HG03520 (cell line): ENCODE measurements around the gene TRIP13.
A peak's percentile ranks its signal among the peaks of the same experiment; 100 is the strongest.

Source experiments
- ATAC-seq: cut with Tn5 transposase; IDR thresholded peaks from one replicate; pipeline ENCODE4 v1.9.1; 2021; ENCODE audit warnings: mild to moderate bottlenecking, moderate library complexity; ENCODE audit not compliant: unreplicated experiment

Gene TRIP13

DNA sequence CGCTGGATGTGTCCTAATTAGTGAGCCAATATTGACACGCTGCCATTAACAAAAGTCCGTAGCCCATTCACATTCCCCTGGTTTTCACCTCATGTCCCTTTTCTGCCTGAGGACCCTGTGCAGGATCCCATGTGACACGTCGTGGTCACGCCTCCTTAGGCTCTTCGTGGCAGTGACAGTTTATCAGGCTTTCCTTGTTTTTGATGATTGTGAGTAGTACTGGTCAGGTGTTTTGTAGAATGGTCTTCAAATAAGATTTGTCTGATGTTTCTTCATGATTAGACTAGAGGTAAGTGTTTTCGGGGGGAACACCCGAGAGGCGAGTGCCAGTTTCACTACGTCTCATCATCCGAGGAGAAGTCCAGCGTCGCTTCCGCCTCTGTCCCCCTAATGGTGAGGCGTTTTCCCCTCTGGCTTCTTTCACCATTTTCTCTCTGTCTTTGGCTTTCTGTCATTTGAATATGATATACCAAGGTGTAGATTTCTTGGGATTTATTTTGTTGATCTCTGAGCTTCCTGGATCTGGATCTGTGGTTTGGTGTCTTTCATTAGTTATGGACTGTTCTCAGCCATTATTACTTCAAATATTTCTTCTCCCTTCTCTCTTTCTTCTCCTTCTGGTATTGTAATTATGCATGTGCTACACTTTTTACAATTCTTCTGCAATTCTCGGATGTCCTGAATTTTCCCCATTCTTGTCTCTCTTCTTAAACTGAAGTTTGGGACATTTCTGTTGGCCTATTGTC lies 57.3 kb downstream of the TRIP13 start:
- ATAC-seq: no peak

DNA sequence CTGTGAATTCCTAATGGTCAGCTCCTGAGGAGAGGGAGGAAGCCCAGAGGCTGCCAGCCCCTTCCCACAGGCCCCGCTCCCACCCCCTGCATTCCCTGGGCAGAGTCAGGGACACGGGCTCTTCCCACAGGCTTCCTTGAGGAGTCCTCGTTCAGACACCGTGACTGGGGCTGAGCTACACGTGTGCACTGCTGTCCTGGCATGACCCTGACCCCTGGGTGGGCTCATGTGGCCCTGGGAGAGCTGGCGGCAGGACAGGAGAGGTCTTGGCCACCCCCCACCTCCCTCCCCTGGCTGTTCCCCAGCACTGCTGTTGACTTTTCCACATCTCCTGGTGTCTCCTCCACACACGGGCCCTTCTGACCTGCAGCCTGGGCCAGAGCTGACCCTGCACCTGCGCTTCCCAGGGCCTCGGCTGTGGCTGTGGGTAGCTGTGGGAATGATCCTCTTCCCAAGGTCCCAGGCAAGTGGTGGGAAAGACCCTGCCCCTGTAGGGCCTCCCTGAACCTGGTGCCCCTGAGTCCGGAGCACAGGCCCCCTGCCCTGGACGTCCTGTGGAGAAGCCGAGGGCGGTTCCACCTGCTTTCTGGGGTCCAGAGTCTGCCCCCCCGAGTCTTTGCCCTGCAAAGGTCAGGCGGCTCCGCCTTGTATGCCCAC lies 59.4 kb downstream of the TRIP13 start:
- ATAC-seq: no peak

DNA sequence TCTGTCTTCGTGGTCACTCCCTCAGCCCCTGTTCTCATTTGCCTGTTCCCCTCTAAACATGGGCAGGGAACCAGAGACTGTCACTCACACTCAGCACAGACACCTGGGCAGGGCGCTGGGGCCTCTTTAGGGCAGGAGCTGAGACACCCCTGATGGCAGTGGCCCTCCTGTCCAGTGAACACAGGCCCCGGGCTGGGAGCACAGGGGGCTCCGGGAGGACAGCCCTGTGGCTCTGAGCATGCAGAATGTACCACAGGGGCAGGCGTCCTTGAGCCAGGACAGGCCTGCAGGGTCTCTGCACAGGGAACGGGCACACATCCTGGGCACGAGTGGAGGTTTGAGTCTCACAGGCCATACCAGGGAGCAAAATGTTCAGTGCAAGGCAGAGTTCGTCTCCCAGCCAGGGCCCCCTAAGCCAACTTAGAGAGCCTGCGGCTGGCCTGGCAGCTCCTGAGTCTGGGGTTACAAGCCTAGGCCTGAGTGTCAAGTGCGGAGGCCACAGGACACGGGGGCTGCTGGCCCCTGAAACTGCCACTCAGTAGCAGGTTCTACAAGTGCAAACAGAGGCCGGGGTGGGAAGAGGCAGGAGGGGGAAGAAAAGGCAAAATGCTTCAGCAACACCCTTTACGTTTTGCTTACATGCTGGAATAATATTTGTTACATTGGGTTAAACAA lies 60.0 kb downstream of the TRIP13 start:
- no peak for ATAC-seq

DNA sequence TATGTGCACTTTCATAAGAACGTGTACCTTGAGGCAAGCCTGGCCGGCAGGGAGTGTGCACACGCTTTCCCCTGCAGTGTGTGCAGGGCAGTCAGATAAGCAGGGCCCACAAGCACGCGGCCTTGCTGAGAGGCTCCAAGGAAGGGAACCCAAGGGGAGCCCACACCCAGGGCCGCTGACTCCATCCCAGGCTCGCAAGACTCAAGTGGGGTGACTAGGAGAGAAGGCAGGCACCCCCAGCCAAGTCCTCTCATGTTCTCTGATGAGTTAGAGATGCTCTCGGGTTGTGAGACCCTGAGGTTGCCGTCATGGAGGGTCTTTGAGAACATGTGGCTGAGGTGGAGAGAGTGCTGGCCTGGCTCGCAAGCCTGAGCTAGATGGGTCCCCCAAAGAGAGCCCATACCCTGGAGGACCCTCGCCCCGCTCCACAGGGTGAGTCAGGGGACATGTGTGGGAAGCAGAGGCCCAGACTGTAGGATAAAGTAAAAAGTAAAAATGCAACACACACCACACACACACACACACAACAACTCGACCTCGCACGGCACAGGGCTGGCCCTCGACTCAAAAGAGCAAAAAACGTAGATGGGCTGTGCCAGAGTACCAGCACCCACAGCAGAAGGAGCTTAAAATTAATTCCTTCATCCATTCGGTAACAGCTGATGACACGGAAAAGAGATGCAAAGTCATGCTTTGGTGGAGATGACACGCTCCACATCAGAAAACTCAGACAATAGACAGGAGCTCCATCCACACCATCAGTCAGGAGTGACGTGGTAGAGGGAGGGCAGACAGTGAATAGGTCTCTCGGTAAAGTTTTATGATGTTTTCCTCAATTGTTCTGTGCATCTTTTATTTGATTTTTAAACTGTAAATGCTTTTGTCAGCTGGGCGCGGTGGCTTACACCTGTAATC lies 61.1 kb downstream of the TRIP13 start:
- ATAC-seq: no peak

DNA sequence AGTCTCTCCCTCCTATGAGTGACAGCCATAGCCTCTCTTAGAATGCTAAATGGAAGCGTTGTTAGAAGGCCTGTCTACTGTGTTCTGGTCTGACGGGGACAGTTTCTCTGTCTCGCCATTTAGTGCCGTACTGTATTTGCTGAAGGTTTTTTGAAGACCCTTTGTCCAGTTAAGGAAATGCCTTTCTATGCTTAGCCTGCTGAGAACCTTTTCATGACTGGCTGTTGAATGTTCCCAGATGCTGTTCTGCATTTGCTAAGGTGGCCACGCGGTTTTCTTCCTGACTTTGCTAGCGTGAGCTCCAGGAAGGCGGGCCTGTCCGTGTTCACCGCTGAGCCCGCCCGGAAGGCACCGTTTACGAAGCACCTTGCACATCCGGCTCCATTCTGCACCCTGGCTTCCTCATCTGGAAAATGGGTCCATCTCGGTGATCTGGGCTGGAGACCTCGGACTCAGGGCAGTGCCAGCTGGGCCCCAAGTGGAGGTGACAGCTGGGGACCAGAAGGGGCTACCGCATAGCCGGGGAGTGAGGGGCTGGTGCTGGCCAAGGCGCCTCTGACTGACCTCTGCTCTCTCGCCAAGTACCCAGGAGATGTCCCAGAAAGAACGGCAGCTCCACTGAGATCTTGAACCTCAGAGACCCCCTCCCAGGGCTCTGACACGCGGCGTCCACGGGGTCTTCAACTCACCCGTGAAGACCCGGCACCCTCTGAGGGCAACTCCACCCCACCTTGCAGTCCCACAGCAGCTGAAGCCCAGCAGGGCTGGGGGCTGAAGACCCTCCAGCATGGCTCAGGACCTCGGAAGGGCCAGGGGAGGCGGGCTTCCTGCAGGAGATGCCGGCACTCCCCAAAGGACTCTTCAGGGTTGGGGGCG lies 63.4 kb downstream of the TRIP13 start:
- ATAC-seq: no peak

DNA sequence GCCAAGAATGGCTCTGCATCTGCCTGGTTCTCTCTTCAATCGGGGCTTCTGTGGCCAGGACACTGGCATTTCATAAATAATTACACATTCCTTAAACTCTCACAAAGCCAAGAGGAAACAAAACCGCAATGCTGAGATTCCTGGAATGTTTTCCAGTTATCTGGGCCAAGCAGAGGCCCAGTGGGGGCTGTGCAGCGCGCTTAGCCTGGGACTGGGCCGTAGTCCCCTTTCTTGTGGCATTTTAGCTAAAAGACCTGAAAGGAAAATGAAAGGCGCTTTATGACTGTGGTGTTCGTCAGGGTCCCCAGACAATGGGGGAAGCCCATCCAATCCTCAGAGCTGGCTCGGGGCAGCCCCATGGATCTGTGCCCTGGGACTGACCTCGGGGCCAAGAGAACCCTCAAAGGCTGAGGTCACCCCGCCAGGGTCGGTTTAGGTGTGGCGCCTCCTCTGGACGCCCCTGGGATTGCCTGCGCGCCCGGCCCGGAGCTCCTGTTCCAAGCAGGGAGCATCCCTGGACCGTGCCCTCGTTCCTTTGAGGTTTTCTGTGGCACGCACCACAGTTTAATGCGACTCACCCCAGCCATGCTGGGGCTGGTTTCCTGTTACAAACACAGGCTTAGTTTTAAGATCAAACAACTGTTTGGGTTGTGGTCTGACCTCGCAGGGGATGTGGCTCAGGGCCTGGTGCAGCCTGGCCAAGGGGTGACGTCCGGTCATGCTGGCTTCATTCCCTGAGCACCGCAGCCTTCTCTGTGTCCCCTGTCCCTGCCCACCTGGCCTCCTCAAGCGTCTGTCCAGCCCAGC lies 64.5 kb downstream of the TRIP13 start:
- ATAC-seq: peak; percentile 62

DNA sequence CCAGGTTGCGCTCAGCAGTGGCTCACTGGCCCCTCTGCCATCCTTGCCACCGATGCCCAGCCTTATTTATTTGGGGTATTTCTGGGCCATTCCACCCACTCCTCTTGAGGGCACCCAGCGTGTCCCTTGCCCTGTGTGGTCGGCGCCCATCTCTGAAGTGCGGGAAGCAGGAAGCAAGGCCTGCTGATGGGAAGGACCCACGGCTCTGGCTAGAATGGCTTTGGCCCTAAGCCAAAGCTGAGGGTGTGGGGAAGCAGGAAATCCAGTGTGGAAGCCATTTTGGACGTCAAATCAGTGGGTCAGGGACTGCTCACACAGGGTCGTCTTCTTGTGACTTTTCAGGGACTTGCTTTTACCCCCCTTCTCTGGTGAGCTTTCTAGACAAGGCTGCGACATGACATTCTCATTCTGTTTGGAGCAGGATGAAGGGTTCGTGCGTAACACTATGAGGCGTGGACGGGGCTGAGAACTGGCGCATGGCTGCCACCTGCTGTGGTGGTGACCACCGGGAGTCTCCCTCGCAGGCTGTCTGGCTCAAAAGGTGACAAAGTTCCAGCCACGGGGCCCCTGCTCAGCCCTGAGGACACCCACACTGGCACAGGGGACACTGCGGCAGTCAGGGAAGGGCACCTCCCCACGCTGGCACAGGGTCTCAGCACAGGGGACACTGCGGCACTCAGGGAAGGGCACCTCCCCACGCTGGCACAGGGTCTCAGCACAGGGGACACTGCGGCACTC lies 65.2 kb downstream of the TRIP13 start:
- no peak for ATAC-seq

DNA sequence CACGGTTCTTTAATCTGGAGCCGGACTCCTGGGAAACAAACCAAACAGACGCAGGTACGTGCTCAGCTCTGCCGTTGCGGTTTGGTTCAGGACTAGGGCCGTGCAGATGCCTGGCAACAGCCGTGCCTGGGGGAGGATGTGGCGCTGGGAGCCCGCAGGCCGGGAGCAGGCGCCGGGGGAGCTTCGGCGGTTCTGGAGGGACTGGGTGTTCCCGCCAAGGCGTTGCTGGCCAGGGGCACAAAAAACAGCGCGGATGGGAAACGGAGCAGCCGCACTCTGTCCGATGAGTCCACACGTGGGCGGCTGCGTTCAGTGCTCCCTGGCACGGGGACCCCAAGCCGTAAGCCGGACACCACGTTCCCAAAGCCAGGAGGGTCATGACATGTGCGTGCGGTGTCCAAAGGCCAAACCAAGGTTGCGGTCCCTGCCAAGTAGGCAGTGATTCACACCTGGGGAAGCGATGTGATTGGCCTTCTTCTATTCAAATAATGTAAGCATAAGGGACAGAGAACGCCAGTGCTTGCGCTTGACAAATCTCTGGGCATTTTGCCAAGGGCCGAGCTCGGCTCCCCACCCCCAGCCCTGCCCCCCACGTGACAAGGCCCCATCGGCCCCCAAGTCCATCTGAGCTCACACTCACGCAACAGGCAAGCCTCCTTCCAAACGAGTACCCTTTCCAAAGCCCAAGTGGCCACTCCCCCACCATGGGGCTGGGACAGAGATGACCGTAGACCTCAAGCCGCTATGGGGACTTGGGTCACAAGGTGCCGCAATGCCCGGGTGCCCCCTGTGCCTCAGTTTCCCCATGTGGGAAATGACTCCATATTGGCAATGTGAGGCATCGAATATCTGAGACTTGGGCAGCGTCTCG lies 66.3 kb downstream of the TRIP13 start:
- ATAC-seq: no peak

DNA sequence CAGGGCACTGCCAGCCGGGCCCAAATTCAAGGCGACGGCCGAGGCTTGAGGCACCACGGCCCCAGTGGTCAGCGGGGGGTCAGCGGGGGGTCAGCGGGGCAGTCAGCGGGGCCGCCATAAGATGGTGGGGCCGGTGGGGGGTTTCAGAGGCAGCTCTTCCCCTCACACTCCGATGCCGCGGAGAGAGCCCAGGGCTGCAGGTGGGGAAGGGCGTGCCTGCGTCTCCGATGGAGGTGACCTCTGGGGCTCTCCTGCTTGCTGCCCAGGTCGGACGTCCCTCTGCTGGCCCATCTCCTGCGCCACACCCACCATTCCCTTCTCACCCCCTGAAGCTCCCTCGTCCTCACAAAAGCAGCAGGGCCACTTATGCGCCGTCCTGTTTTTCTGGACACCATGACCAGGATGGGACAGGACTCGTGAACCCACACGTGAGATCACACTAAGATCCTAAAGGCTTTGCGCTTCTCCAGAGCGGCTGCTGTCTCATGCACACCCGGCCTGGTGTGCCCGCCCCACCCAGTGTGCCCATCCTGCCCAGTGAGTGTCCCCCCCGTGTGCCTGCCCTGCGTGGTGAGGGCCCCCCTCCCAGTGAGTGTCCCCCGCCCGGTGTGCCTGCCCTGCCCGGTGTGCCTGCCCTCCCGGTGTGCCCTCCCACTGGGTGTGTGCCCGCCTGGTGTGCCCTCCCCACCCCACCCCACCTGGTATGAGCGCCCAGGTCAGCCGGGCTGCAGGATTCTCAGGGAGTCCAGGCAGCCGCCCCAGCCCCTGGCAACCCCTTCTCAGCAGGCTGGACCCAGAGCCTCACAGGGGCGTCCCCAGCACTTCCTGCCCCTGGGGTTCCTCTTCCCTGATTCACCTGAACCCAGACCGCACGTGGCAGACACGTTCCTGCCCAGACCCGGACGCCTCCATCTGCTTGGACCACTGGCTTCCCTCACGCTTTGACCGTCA lies 67.2 kb downstream of the TRIP13 start:
- no peak for ATAC-seq

DNA sequence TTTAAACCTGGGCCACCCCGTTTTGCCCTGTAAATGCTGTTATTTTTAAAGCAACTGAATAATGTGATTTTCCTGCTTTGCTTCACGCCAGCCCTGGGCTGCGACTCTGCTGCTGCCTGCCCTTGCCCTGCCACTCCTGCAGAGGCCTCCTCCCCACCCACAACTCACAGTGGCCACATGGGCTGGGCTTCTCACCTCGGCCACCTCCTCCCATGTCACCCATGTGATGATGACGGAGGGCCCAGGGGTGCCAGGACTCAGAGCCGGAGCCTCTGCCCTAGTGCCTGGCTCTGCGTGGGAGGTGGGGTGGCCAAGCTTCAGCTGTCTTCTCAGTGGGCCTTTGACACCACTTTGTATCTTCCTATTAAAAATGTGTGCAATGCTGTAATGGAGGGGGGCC lies 67.9 kb downstream of the TRIP13 start:
- no peak for ATAC-seq

DNA sequence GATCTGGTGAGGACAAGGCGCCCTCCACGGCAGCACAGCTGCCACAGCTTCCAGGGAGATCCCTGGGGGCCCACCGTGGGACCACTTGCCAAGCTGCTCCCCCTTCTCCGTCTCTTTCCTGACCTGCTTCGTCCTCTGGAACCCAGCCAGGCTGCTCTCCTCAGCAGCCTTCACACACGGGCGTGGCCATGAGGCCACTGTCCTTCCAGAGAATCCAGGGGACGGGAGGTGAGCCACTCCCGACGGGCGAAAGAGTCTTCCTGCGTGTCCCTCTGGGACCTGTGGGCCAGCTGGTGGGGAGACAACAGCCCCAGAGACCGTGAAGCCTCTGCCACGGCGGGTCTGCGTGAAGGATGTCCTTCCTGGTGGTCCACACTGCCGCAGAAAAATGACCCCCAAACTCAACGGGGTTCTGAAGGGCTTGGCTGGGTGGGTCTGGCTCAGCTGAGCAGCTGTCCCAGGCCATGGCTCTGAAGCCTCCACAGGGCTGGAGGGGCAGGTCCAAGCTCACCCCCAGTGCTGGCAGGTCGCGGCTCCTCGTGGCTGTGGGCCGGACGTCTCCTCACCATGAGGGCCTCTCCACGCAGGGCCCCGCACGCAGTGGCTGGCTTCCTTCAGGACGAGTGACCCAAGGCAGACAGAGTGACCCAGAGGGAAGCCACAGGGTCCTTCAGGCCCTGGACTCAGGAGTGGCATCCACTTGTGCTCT lies 68.5 kb downstream of the TRIP13 start:
- no peak for ATAC-seq

DNA sequence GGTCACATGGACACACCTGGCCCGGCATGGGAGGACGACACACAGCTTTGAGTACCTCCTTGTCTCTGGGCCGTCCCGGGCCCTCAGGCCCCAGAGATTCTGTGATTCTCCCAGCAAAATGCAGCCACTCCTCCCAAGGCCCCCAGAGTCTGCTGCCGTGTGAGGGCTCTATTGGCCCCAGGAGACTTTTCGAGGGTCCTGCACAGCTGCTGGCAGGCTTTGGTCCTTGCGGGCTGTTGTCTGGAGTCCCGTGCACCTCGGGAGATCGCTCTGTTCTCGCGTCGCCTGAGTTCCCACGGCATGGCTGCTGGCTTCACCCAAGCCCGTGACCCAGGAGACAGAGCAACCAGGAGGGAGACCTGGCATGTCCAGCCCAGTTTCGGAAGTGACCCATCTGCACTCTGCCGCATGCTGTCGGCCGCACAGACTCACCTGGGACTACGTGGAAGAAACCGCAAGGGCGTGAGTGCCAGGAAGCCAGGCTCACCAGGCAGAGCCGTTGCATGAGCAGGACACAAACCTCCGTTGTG lies 69.1 kb downstream of the TRIP13 start:
- no peak for ATAC-seq

DNA sequence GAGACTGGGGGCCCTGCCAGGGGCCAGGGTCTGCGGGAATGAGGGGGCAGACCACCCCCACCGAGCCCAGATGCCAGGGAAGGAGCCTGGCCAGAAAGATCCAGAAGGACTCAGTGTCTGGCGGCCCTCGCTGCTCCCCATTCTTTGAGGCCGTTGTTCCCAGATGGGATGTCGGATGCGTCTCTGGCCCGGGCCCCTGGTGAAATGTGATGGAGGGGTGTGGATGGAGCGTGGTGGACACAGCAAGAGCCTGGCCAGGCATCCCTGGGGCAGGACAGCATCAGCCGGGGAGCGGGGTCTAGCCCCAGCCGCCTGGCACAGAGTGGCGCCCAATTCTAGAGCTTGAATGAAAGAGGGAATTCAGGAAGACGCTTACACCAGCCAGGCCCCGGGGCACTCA lies 69.7 kb downstream of the TRIP13 start:
- no peak for ATAC-seq

DNA sequence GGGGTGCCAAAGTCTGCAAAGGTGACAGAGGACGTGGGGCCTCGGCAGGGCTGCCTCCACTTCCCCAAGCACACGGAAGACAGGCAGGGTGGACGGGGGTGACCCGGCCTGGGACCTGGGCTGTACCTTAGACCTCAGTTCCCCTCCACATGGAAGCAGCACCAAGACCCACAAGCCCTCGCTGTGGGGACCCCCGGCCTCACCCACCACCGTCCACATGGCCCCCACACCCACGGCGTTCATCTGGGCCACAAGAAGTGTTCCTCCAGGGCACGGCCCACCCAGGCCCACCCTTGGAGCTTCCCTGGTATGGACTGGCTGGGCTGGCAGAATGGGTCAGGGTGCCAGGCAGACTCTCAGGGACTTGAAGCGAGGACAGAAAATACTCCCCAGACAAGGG lies 70.1 kb downstream of the TRIP13 start:
- no peak for ATAC-seq

DNA sequence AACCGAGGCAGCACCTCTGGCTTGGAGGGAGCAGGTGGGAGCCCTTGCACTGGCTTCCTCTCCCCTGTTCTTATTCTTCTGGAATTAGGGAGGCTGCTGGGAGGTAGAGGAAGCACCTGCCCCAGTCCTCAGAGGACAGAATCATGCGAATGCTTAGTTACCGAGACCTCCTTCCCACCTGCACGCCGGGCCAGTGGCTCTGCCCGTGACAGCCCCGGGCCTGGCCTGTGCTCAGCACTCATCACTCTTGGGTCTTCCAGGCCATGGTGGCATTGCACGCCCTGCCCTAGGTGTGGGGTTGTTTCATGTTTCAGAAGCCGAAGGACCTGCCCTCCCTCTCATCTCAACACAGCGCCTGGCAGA lies 70.6 kb downstream of the TRIP13 start:
- ATAC-seq: peak; percentile 7
